NCI-H2171 treated with DMSO at 0.1 percent for 48 hours (cell line): Measurements from ENCODE around the gene KNOP1.
"Not testable (repeated sequence)": the region's sequence is repeated elsewhere in the genome, so short reads cannot be mapped to it uniquely, and the experiment has no call there.

Experiments
- DNase-seq: peaks from one replicate; lab custom pipeline; 2025; lab: John Stamatoyannopoulos, UW

KNOP1 gene

GRCh38 chr16:19683453-19684236, 34.4 kb downstream of the KNOP1 start:
- DNase-seq: no peak

GRCh38 chr16:19681637-19682036, 36.4 kb downstream of the KNOP1 start:
- DNase-seq: no peak

GRCh38 chr16:19680881-19681340, 37.1 kb downstream of the KNOP1 start:
- DNase-seq: peak; percentile 78

GRCh38 chr16:19679281-19679680, 38.7 kb downstream of the KNOP1 start:
- not testable (repeated sequence) for DNase-seq

GRCh38 chr16:19678804-19679203, 39.2 kb downstream of the KNOP1 start:
- DNase-seq: no peak

GRCh38 chr16:19677402-19677801, 40.6 kb downstream of the KNOP1 start:
- DNase-seq: no peak

- no peak for DNase-seq
Measured at GRCh38 chr16:19674485-19674884, 43.5 kb downstream of the KNOP1 start.

GRCh38 chr16:19672378-19672777, 45.6 kb downstream of the KNOP1 start:
- no peak for DNase-seq

- DNase-seq: no peak
Measured at GRCh38 chr16:19666477-19666876, 51.5 kb downstream of the KNOP1 start.

GRCh38 chr16:19665313-19665712, 52.7 kb downstream of the KNOP1 start:
- DNase-seq: not testable (repeated sequence)

GRCh38 chr16:19664166-19664565, 53.9 kb downstream of the KNOP1 start:
- DNase-seq: no peak

- DNase-seq: no peak
Measured at GRCh38 chr16:19662351-19662750, 55.7 kb downstream of the KNOP1 start.

- DNase-seq: no peak
Measured at GRCh38 chr16:19660432-19660831, 57.6 kb downstream of the KNOP1 start.

- no peak for DNase-seq
Measured at GRCh38 chr16:19659554-19659953, 58.5 kb downstream of the KNOP1 start.

GRCh38 chr16:19657831-19658230, 60.2 kb downstream of the KNOP1 start:
- peak; percentile 47 for DNase-seq

- DNase-seq: no peak
Measured at GRCh38 chr16:19655242-19655777, 62.7 kb downstream of the KNOP1 start.

- DNase-seq: no peak
Measured at GRCh38 chr16:19654147-19654546, 63.9 kb downstream of the KNOP1 start.
